GM10847 (cell line): ENCODE results near the gene PLCG2.

Experiments
- POLR2A ChIP-seq: IDR thresholded peaks from 2 replicates; pipeline ENCODE4 v1.6.1; 2011; ENCODE audit not compliant: insufficient read length; ENCODE audit errors: extremely low read depth

PLCG2 gene

GRCh38 chr16:81748476-81749198 is 30.5 kb upstream of the PLCG2 start:
- no peak for TF ChIP-seq POLR2A

GRCh38 chr16:81752225-81752875 is 26.7 kb upstream of the PLCG2 start:
- TF ChIP-seq POLR2A = peak; percentile 55

- TF ChIP-seq POLR2A = no peak
These were observed 26.2 kb upstream of the PLCG2 start for GRCh38 chr16:81752876-81753227.

DNA sequence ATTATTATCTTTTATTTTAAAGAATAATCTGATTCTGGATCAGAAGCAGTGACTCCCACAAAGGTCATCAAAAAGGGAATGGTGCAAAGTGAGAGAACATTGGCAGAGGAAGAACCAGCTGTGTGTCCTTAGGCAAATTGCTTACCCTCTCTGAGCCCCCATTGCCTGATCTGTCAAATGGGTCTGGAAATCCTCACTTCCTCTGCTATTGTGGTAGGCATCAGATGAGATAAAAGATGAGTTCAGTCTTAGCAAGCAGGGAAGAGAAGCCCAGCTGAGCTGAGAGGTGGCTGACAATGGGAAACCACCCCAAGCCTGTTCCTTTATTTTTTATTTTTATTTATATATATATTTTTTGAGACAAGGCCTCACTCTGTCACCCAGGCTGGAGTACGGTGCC is 24.2 kb upstream of the PLCG2 start:
- no peak for TF ChIP-seq POLR2A

- no peak for TF ChIP-seq POLR2A
These were observed 23.0 kb upstream of the PLCG2 start for GRCh38 chr16:81755915-81756614.

- TF ChIP-seq POLR2A = no peak
These were observed 22.3 kb upstream of the PLCG2 start for GRCh38 chr16:81756615-81757356.

DNA sequence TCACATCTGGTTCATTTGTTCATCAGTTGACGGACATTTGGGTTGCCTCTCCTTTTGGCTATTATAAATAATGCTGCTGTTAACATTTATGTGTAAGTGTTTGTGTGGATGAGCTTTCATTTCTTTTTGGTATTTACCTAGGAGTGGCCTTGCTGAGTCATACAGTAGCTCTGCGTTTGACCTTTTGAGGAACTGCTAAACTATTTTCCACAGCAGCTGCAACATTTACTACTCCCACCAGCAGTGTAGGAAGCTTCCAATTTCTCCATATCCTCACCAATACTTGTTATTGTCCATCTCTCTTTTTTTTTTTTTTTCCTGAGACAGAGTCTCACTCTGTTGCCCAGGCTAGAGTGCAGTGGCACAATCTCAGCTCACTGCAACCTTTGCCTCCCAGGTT is 20.7 kb upstream of the PLCG2 start:
- TF ChIP-seq POLR2A = no peak

DNA sequence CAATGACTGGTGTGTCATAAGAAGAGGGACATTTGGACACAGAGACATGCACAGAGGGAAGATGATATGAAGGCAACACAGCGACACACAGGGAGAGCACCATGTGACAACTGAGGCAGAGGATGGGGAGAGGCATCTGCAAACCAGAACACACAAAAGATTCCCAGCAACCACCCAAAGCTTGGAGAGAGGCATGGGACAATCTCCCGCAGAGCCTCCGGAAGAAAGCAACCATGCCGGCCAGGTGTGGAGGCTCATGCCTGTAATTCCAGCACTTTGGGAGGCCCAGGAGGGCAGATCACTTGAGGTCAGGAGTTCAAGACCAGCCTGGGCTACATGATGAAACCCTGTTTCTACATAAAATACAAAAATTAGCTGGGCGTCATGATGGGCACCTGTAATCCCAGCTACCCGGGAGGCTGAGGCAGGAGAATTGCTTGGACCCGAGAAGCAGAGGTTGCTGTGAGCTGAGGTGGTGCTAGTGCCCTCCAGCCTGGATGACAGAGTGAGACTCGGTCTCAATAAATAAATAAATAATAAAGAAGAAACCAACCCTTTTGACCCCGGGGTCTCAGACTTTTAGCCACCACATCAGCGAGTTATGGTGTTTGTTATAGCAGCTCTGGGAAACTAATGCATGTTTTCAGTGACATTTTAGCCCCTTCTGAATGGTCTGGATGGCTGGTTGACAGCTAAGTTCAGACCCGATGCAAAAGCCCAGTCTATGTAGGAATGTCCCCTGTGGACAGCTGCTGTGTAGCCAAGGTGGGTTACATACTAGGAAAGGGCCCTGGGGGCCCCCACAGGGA is 13.8 kb upstream of the PLCG2 start:
- TF ChIP-seq POLR2A = no peak

- no peak for TF ChIP-seq POLR2A
These were observed 13.1 kb upstream of the PLCG2 start for GRCh38 chr16:81765969-81766368.

GRCh38 chr16:81767987-81768592 is 11.0 kb upstream of the PLCG2 start:
- TF ChIP-seq POLR2A = no peak

- no peak for TF ChIP-seq POLR2A
These were observed 9.1 kb upstream of the PLCG2 start for GRCh38 chr16:81770008-81770407.

DNA sequence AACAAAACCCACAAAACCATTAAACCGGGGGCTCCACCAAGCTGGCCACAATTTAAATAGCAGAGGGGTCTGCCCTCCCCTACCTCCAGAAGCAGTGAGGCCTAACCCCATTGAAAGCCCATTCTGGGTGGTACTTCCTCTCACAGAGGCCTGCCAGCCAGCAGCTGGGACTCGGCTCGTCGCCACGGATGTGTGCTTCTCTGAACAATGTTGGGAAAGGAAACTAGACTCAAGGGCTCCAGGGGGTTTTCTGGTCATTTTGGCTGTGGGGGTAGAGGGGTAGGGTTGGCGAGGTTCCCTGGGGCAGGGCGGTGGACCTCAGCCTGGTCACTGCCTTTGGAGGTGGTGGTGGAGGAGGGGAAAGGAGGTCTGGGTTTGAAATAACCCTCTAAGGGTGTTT is 4.7 kb upstream of the PLCG2 start:
- TF ChIP-seq POLR2A = no peak

DNA sequence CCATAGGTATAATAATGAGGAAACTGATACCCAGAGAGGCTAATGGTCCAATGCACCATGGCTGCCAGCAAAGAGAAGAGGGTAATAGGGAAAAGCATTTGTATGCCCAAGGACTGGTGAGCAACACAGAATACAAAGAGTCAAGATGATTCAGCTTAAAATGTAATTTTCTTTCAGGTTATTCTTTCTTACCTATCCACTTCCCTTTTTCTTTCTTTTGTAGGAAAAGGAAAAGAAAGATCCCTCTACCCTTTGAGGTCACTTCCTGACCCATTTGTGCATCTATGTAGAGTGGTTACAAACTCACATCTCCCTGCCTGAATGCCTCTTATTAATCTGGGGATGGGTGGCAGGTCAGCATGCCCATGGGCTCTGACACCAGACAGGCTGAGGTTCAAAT is 3.5 kb upstream of the PLCG2 start:
- no peak for TF ChIP-seq POLR2A

- TF ChIP-seq POLR2A = no peak
These were observed 860 bp upstream of the PLCG2 start for GRCh38 chr16:81778231-81778630.
